ENCODE results near the gene ECSIT. TPM values are rescaled to one million over a fixed set of nuclear protein-coding genes. Genes with fewer than 3 reads are reported as not detected.

ECSIT gene
- total and polyA plus RNA-seq, 12 donors, result 28.7 to 122 (median 67.0) TPM

DNA sequence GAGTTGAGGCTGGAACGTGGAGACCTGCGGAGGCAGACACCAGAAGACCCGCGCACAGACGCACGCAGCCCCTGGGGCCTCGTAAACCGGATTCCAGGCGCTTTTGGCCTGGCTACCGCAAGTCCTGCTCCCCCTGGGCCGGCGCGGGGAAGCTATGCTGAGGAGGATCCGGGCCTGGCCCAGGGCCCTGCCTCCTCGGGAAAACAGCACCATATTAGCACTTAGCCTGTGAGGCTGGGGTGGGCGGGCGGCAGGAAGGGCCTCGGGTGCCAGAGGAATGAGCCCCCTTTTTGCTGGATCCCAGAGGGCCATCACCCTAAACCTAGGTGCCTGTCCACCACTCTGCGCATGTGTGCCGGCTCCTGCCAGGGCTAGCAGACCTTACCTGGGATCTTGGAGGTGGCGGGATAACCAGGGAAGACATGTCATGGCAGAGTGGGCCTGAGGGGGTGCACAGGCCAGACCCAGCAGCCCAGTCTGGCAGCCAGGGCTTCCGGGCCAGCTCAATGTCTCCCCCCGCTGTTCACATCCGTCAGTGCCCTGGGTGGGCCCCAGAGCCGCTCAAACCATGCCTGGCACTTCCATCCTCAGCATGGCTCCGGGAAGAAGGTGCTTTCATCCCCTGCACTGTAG is 22.8 kb upstream of the ECSIT start:
- intact Hi-C loops (cut with DNase I), result no loop called here
- Histone ChIP-seq H3K4me3 (no peak overlapping the region), H3K27me3 (no peaks in the 10 kb centered on the region), H3K4me1 (replicated peaks in 1 of 2) (peaks cover 0 to 2% of the 10 kb centered on the region in 2 donors), H3K36me3 (replicated peaks in 1 of 2) (peaks cover 0 to 20% of the 10 kb centered on the region in 2 donors), H3K9me3 (replicated peaks in 1 of 3) (no peaks in the 10 kb centered on the region), H3K27ac (no peak overlapping the region)
- TF ChIP-seq CTCF (IDR thresholded peaks at IDR 0.05) (peak in 1 of 6 experiments; percentile 17), POLR2A (IDR thresholded peaks at IDR 0.05) (no peak)
- 77 to 94% (median 88%) methylated on average over 13 to 26 of the region's 26 CpGs for WGBS, 4 donors
- no peak for DNase-seq

DNA sequence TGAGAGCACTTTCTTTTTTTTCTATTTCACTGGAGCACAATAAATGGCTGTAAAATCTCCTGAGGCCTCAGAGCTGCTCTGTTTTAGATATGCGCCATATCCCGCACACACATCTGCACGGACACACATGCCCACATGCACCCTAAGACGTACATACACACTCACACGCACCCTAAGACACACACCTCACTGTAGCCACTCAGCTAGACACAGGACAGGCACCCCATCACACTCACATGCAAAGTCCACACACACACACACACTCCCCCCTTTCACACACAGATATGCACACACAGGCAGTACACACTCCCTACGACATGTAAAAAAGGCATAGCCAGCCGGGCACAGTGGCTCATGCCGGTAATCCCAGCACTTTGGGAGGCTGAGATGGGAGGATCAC is 21.3 kb upstream of the ECSIT start:
- 87 to 94% (median 91%) methylated on average over 8 of the region's 8 CpGs for WGBS, 4 donors
- no peak overlapping the region for H3K27ac ChIP-seq
- H3K27me3 ChIP-seq, result no peaks in the 10 kb centered on the region
- peaks cover 0 to 20% of the 10 kb centered on the region in 2 donors for H3K36me3 ChIP-seq (replicated peaks in 1 of 2)
- TF ChIP-seq POLR2A (IDR thresholded peaks at IDR 0.05) (no peak), CTCF (IDR thresholded peaks at IDR 0.05) (no peak)
- intact Hi-C loops (cut with DNase I), result no loop called here
- H3K4me3 ChIP-seq, result no peak overlapping the region
- no peak for DNase-seq
- no peaks in the 10 kb centered on the region for H3K9me3 ChIP-seq (replicated peaks in 1 of 3)
- no peaks in the 10 kb centered on the region for H3K4me1 ChIP-seq (replicated peaks in 1 of 2)

GRCh38 chr19:11549386-11549953 is 20.5 kb upstream of the ECSIT start:
- Histone ChIP-seq H3K4me3 (no peak overlapping the region), H3K9me3 (replicated peaks in 1 of 3) (no peaks in the 10 kb centered on the region), H3K4me1 (replicated peaks in 1 of 2) (no peaks in the 10 kb centered on the region), H3K36me3 (replicated peaks in 1 of 2) (peaks cover 0 to 20% of the 10 kb centered on the region in 2 donors), H3K27me3 (no peaks in the 10 kb centered on the region), H3K27ac (no peak overlapping the region)
- intact Hi-C loops (cut with DNase I), result no loop called here
- no peak for TF ChIP-seq POLR2A (IDR thresholded peaks at IDR 0.05)
- TF ChIP-seq CTCF (IDR thresholded peaks at IDR 0.05), result no peak
- DNase-seq, result no peak
- 84 to 92% (median 88%) methylated on average over 9 to 24 of the region's 24 CpGs for WGBS, 4 donors

- H3K4me3 ChIP-seq, result no peak overlapping the region
- no peak overlapping the region for H3K27ac ChIP-seq
- 74 to 84% (median 79%) methylated on average over 10 to 14 of the region's 14 CpGs for WGBS, 4 donors
- no peaks in the 10 kb centered on the region for H3K4me1 ChIP-seq (replicated peaks in 1 of 2)
- intact Hi-C loops (cut with DNase I), result no loop called here
- DNase-seq, result no peak
- no peaks in the 10 kb centered on the region for H3K27me3 ChIP-seq
- TF ChIP-seq CTCF (IDR thresholded peaks at IDR 0.05) (no peak), POLR2A (IDR thresholded peaks at IDR 0.05) (no peak)
- no peaks in the 10 kb centered on the region for H3K9me3 ChIP-seq (replicated peaks in 1 of 3)
- H3K36me3 ChIP-seq (replicated peaks in 1 of 2), result peaks cover 0 to 9% of the 10 kb centered on the region in 2 donors
Observed at GRCh38 chr19:11547929-11548700, 19.2 kb upstream of the ECSIT start.

All from adrenal gland (tissue), 12 donors.